ENCODE data around the gene HDAC9.

DNA sequence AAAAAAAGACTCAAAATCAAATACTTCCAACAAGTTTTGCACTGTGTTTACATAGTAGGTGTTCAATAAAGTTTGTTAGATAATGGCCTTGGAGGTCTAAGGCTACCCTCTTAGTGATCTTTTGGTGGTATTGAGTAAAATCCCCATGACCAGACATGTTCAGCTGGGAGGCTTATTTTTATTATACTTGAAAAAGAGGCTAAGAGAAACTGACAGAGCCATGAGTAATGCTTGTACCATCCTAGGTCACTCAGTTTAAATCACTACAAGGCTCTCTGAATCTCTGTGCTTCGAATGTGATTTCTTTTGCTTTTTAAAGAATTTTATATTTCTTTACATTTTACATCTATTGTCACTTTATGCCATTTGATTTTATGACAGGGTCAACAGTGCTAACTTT lies 531.3 kb downstream of the HDAC9 start:
- TF ChIP-seq POLR2A (IDR thresholded peaks at IDR 0.05), result no peak
- TF ChIP-seq, protein P1, sequence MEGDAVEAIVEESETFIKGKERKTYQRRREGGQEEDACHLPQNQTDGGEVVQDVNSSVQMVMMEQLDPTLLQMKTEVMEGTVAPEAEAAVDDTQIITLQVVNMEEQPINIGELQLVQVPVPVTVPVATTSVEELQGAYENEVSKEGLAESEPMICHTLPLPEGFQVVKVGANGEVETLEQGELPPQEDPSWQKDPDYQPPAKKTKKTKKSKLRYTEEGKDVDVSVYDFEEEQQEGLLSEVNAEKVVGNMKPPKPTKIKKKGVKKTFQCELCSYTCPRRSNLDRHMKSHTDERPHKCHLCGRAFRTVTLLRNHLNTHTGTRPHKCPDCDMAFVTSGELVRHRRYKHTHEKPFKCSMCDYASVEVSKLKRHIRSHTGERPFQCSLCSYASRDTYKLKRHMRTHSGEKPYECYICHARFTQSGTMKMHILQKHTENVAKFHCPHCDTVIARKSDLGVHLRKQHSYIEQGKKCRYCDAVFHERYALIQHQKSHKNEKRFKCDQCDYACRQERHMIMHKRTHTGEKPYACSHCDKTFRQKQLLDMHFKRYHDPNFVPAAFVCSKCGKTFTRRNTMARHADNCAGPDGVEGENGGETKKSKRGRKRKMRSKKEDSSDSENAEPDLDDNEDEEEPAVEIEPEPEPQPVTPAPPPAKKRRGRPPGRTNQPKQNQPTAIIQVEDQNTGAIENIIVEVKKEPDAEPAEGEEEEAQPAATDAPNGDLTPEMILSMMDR (IDR thresholded peaks at IDR 0.05 in 4 of 5, conservative IDR thresholded peaks at IDR 0.05 in 1 of 5), result no peak
